HG03045 (cell line): ENCODE data around the gene SLC39A2.
"Not testable (repeated sequence)": the region's sequence is repeated elsewhere in the genome, so short reads cannot be mapped to it uniquely, and the experiment has no call there.

ENCODE experiments used
- ATAC-seq: cut with Tn5 transposase; IDR thresholded peaks from one replicate; pipeline ENCODE4 v1.9.1; 2021; ENCODE audit warnings: mild to moderate bottlenecking, moderate library complexity; ENCODE audit not compliant: unreplicated experiment

Gene SLC39A2

GRCh38 chr14:21024585-21025370, 25.7 kb downstream of the SLC39A2 start, which contains the start of gene NDRG2:
TSS of gene NDRG2 (minus strand) at chr14:21025061. CDS start at chr14:21023315, 1,746 bp downstream.
- ATAC-seq, result no peak

GRCh38 chr14:21025371-21026273, 26.5 kb downstream of the SLC39A2 start:
- no peak for ATAC-seq

- no peak for ATAC-seq
These were observed 27.3 kb downstream of the SLC39A2 start for GRCh38 chr14:21026274-21026987.

- ATAC-seq, result no peak
These were observed 27.9 kb downstream of the SLC39A2 start for GRCh38 chr14:21026988-21027315.

GRCh38 chr14:21029917-21030316, 30.8 kb downstream of the SLC39A2 start, which contains the start of gene TPPP2:
TSS of gene TPPP2 (plus strand) at chr14:21030217. CDS start at chr14:21030582, 365 bp downstream.
- no peak for ATAC-seq

- no peak for ATAC-seq
These were observed 31.4 kb downstream of the SLC39A2 start for GRCh38 chr14:21030531-21030930.

- no peak for ATAC-seq
These were observed 33.4 kb downstream of the SLC39A2 start for GRCh38 chr14:21032326-21033132.

GRCh38 chr14:21033133-21033698, 34.1 kb downstream of the SLC39A2 start:
- no peak for ATAC-seq

- ATAC-seq, result no peak
These were observed 35.6 kb downstream of the SLC39A2 start, which contains the start of gene RNASE13 for GRCh38 chr14:21034707-21035106. TSS of gene RNASE13 (minus strand) at chr14:21034807. CDS start at chr14:21034288, 519 bp downstream.

- no peak for ATAC-seq
These were observed 37.7 kb downstream of the SLC39A2 start for GRCh38 chr14:21036751-21037150.

- ATAC-seq, result no peak
These were observed 38.1 kb downstream of the SLC39A2 start for GRCh38 chr14:21037156-21037555.

GRCh38 chr14:21038441-21039422, 39.6 kb downstream of the SLC39A2 start:
- ATAC-seq, result no peak

- ATAC-seq, result no peak
These were observed 40.7 kb downstream of the SLC39A2 start for GRCh38 chr14:21039585-21040369.

- ATAC-seq, result no peak
These were observed 41.4 kb downstream of the SLC39A2 start for GRCh38 chr14:21040370-21040925.

- ATAC-seq, result not testable (repeated sequence)
These were observed 41.8 kb downstream of the SLC39A2 start for GRCh38 chr14:21040941-21041340.

- no peak for ATAC-seq
These were observed 42.8 kb downstream of the SLC39A2 start, which contains the start of gene RNASE7 for GRCh38 chr14:21041676-21042433. TSS of gene RNASE7 (plus strand) at chr14:21042362. CDS start at chr14:21042993, 631 bp downstream.

- no peak for ATAC-seq
These were observed 43.8 kb downstream of the SLC39A2 start for GRCh38 chr14:21042918-21043317.
